ENCODE measurements around the gene SLC1A3. TPM values are rescaled to one million over a fixed set of nuclear protein-coding genes. Genes with fewer than 3 reads are reported as not detected.

The SLC1A3 gene
- total RNA-seq, 1 experiment from 2014 or later, result 18.6 TPM

DNA sequence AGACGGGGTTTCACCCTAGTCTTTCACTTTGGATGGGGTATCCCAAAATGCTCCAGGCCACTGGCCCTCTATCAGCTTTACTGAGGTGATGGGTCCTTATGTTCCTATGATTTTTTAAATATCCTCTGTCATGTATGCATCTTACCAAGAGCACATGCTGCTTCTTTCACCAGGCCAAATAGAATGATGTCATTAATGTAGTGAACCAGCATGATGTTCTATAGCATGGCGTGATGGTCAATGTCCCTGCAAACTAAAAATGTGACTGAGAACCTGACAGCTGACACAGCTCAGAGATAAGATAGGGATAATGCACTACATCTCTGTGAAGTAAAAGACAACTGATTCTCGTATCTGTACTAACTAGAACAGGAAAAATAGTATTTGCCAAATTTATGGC lies 103.6 kb downstream of the SLC1A3 start:
- WGBS (ENCODE audit: extremely low coverage, insufficient read length, low lambda C conversion rate), result no CpG with 5 or more reads among the region's 3 CpGs
- H3K9me3 Mint-ChIP-seq, result 0 out of 5 replicates have a peak, but pooled peaks cover 3% of the 10 kb centered on the region in 2 experiments

More for the DNA sequence above, 103.6 kb downstream of the SLC1A3 start:
- H3K14ac ChIP-seq (ENCODE audit: insufficient read depth, low read length), result no peak overlapping the region
- peaks cover 2% of the 10 kb centered on the region for H3K27me3 Mint-ChIP-seq (ENCODE audit: low read depth)
- H4K20me1 ChIP-seq (ENCODE audit: control insufficient read depth, insufficient read depth, insufficient read length), result no peaks in the 10 kb centered on the region
- no peak overlapping the region for H2AFZ ChIP-seq (ENCODE audit: low read length)
- H3K27me3 ChIP-seq (ENCODE audit: insufficient read depth, low read length), result no peaks in the 10 kb centered on the region
- H3K4ac ChIP-seq (ENCODE audit: low read depth, low read length), result no peak overlapping the region
- H3K4me2 ChIP-seq (ENCODE audit: insufficient read depth, insufficient read length, low read length), result no peak overlapping the region
- no peak overlapping the region for H3K9ac ChIP-seq (ENCODE audit: extremely low read depth, insufficient read length, low read length)
- no peak overlapping the region for H2BK120ac ChIP-seq (ENCODE audit: low read depth, low read length, poor library complexity, severe bottlenecking)
- H2BK5ac ChIP-seq (ENCODE audit: insufficient read length, low read length), result no peak overlapping the region
- peaks cover 4 to 7% of the 10 kb centered on the region in 2 experiments for H3K4me1 Mint-ChIP-seq
- no peak overlapping the region for H2BK12ac ChIP-seq (ENCODE audit: insufficient read length, low read depth, low read length)
- H2BK15ac ChIP-seq (ENCODE audit: low read depth, low read length), result no peak overlapping the region
- no peaks in the 10 kb centered on the region for H3K36me3 Mint-ChIP-seq (ENCODE audit: insufficient read depth in 1 of 3, low read depth in 3 of 3)
- H3K56ac ChIP-seq (ENCODE audit: insufficient read length, low read depth, low read length), result no peak overlapping the region
- H3K27ac ChIP-seq (ENCODE audit: insufficient read length, low read depth, low read length), result no peak overlapping the region
- no peak overlapping the region for H3K4me3 Mint-ChIP-seq
- no peak overlapping the region for H3T11ph ChIP-seq (ENCODE audit: low read length)
- no peak overlapping the region for H3K23ac ChIP-seq (ENCODE audit: insufficient read length, low read depth, low read length)
- H4K8ac ChIP-seq (replicated peaks; ENCODE audit: insufficient read length, low read depth, low read length), result no peak overlapping the region
- no peaks in the 10 kb centered on the region for H3K79me2 ChIP-seq (ENCODE audit: insufficient read depth, low read length)
- no peak overlapping the region for H3K18ac ChIP-seq (ENCODE audit: insufficient read length, low read depth, low read length)
- TF ChIP-seq, protein P1, sequence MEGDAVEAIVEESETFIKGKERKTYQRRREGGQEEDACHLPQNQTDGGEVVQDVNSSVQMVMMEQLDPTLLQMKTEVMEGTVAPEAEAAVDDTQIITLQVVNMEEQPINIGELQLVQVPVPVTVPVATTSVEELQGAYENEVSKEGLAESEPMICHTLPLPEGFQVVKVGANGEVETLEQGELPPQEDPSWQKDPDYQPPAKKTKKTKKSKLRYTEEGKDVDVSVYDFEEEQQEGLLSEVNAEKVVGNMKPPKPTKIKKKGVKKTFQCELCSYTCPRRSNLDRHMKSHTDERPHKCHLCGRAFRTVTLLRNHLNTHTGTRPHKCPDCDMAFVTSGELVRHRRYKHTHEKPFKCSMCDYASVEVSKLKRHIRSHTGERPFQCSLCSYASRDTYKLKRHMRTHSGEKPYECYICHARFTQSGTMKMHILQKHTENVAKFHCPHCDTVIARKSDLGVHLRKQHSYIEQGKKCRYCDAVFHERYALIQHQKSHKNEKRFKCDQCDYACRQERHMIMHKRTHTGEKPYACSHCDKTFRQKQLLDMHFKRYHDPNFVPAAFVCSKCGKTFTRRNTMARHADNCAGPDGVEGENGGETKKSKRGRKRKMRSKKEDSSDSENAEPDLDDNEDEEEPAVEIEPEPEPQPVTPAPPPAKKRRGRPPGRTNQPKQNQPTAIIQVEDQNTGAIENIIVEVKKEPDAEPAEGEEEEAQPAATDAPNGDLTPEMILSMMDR (conservative IDR thresholded peaks at IDR 0.05), result no peak
- no peak overlapping the region for H4K91ac ChIP-seq (ENCODE audit: insufficient read length, low read depth, low read length)
- no peaks in the 10 kb centered on the region for H3K23me2 ChIP-seq (ENCODE audit: insufficient read length, low read depth, low read length, poor library complexity, severe bottlenecking)
- H2BK20ac ChIP-seq (ENCODE audit: low read depth, low read length, poor library complexity, severe bottlenecking), result no peak overlapping the region
- H2AK5ac ChIP-seq (ENCODE audit: insufficient read length, low read length), result no peak overlapping the region
- no peaks in the 10 kb centered on the region for H3K9me3 ChIP-seq (ENCODE audit: control insufficient read depth, low read depth, low read length)
- no peak overlapping the region for H4K5ac ChIP-seq (ENCODE audit: insufficient read length, low read depth, low read length)
- H3K4me1 ChIP-seq (ENCODE audit: insufficient read depth, low read length), result no peaks in the 10 kb centered on the region
- H3K27ac Mint-ChIP-seq, result no peak overlapping the region
- DNase-seq, result no peak
- H3K79me1 ChIP-seq (ENCODE audit: insufficient read depth, low read depth, low read length, poor library complexity, severe bottlenecking), result no peaks in the 10 kb centered on the region

Measured in H9 (cell line).